GM21619 (cell line): ENCODE results near the gene FBLN5.
"Not testable (repeated sequence)": the region's sequence is repeated elsewhere in the genome, so short reads cannot be mapped to it uniquely, and the experiment has no call there.

Experiments
- ATAC-seq: cut with Tn5 transposase; IDR thresholded peaks from one replicate; pipeline ENCODE4 v1.9.1; 2021; ENCODE audit not compliant: unreplicated experiment

Gene FBLN5

DNA sequence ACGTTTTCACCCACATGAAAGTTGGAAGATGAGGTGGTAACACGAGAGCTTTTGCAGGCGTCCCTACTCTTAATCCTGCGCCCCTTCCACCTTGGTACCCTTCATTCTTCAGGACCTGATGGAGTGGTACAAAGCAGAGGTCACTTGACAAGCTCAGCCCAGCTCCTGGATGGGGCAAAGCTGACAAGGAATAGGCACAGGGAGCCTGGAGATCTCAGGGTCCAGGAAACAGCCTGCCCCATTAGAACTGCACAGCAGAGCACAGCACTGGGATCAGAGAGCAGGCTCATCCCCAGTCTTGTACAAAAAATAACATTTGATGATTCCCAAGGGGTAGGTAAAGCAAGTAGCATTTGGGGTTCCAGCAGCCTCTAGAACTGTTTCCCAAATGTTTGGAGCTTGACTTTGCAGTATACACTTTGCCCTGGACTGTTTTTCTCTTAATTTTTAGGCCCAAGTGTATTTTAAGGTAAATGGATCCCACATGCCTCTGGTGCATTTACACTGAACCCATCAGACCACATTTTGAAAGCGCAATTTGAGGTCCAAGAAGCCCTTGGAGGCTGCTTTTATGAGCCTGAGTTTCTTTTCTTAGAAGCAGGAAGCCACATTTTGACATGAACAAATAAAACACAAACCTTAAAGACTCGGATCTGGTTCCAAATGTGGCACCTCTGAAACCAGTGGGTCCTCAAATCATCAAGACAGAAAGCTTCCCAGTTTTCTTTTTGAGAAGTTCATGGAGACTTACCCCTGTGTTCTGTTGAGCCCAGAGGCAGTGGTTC, 80.8 kb downstream of the FBLN5 start:
- no peak for ATAC-seq

DNA sequence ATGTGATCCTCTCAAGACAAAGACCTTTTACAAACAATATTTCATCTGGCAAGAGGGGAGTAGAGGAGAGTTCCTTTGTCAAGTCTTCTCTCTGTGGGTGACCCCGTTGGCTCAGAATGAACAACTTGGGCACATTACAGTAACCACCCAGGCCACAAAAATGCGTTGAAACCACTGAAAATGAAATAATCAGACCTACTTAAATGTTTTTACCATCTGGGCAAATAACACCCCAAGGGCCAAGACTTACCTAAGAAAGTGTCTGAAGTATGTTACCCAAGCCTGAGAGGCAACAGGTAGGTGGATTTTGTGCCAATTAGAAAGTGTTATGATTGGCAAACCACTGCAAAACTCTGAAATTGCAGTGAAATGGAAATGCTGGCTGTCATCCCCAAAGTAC, 81.4 kb downstream of the FBLN5 start:
- no peak for ATAC-seq

DNA sequence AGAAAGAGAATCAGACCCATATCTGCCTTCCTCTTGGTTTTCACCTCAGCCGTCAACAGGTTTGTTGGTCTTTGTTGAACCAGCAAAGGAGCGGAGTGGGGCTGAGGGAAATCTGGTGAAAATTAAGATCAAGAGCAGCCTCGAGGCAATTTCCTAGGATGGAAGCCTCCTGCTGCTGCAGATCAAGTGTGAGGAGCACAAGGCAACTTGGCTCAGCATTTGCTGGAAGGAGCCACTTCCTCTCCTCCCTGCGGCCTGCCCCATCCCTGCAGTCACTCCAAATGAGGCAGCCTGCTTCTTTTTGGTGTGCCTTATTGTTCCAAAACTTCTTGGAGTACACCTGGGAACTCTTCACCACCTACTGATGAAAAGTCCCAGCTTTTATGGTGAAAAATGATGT, 85.1 kb downstream of the FBLN5 start:
- ATAC-seq = no peak

- no peak for ATAC-seq
These were observed 86.4 kb downstream of the FBLN5 start for GRCh38 chr14:91861091-91861490.

GRCh38 chr14:91860238-91860637, 87.3 kb downstream of the FBLN5 start:
- ATAC-seq = no peak

DNA sequence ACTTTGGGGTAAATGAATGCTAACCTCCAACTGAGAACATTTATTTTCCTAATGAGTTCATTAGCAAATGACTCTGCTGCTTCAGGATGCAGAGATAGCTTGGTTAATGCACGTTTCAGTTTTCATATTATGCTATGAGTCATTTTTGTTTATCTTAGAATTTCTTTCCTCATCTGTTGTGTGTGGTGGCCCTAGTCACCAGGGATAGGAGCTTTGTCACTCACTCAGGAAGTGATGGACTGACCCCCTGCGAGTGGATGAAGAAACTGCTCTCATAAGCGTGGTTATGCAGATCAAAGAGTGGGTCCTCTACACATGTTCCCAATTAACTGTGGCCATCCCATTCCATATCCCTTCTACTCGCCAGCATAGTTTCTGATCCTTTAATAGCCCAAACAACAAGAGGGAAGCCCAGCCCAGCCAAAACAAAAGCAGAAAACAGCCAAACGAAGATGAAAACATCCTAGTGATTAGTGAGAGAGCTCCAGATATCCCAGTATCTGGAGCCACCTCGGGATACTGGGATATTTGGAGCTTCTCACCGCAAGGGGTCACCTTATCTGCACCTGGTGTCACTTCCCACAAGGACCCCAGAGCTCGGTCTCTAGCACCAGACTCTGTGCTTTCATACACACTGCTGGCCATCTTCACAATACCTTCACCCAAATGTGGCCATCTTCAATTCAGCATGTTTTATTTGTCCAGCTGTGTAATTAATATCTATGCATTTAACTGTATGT, 88.8 kb downstream of the FBLN5 start:
- peak; percentile 79 for ATAC-seq

- no peak for ATAC-seq
These were observed 89.9 kb downstream of the FBLN5 start for GRCh38 chr14:91857614-91858013.

DNA sequence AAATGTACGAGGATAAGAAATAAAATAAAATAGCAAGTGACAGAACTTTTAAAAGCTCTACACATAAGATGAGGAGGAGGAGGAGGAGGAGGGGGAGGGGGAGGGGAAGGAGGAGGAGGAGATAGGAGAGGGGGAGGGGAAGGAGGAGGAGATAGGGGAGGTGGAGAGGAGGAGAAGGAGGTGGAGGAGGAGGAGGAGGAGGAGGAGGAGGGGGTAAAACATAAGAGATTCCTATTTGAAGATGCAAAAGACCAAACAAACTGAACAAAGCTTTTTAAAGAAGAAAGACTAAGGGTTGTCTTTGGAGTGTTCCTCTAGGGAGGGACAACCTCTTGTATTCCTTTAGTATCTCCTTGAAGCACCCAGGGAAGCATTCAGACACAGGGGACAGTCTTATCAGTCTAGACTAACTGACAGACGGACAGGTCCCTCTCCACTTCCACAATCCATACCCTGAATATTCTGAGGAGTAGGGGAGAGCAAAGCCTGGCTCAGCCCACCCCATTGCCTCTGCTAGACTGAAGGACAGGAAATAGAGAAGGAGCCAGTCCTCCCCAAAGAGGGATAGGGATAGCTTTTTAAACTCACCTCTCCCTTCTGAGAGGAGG, 93.1 kb downstream of the FBLN5 start:
- no peak for ATAC-seq

GRCh38 chr14:91851563-91851962, 95.9 kb downstream of the FBLN5 start:
- no peak for ATAC-seq

DNA sequence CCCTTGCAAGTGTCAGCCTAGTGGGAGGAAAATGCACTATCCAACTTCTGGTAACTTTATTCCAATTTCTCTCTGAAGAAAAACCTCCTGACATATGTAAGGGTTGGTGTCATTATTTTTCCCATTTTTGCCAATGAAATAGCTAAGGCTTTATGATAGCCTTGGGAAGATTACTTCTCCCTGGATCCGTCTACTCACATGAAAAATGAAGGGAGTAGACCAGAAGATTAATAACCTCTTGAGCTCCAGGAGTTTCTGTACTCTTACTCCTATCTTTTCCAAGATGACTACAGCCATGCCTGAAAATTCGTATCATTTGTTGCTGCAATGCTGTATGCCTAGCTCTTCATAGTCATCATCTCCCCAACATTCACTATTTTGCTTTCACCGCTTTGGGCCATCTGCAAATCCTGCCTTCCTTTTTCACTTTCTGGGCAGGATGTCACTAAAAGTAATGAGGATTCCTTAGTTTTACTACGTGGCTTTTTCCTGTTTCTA, 98.9 kb downstream of the FBLN5 start:
- no peak for ATAC-seq

DNA sequence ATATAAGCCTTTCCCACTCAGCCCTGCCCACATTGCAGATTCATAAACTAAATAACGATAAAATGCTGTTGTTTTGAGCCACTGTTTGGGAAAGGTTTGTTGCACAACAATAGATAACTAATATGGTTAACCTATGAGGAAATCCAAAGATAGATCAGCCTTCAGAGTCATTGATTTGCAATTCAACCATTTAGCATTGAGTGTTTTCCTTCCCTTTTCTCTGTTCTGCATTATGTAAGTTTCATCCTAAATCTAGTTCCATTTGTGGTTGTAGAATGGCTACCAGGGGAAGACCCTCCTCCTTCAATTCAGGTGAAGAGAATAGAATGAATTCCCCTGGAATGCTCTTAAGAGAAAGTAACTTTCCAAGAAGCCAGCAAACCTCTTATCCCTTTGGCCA, 99.8 kb downstream of the FBLN5 start:
- no peak for ATAC-seq

GRCh38 chr14:91845652-91846051, 101.8 kb downstream of the FBLN5 start:
- ATAC-seq = no peak

DNA sequence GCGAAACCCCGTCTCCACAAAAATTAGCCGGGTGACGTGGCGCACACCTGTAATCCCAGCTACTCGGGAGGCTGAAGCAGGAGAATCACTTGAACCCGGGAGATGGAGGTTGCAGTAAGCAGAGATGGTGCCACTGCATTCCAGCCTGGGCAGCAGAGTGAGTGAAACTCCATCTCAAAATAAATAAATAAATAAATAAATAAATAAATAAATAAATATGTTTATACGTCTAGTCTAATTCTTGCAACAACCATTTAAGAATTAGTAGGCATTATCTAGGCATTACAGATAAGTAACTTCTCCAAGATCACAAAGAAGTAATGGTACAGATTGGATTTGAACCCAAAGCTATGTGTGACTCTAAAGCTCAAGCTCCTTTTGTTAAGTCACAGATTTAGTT, 102.4 kb downstream of the FBLN5 start:
- not testable (repeated sequence) for ATAC-seq

- no peak for ATAC-seq
These were observed 103.5 kb downstream of the FBLN5 start for GRCh38 chr14:91844029-91844428.

DNA sequence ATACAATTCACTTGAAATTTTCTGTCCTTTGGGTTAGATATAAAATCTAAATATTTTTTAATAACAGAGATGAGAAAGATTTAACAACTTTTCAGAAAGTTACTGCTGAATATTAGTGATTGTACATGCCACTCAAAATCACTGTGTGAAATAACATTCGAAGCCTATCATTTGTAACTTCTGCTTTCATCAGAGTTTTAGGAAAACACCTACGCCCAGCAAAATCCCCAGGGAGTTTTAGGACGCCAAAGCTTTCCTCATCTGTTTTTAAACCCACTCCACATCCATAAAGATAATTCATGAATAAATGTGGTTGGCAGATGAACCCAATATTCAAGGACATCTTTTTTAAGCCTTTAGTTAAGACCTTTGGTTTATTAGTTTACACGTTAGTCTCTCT, 104.1 kb downstream of the FBLN5 start:
- no peak for ATAC-seq

DNA sequence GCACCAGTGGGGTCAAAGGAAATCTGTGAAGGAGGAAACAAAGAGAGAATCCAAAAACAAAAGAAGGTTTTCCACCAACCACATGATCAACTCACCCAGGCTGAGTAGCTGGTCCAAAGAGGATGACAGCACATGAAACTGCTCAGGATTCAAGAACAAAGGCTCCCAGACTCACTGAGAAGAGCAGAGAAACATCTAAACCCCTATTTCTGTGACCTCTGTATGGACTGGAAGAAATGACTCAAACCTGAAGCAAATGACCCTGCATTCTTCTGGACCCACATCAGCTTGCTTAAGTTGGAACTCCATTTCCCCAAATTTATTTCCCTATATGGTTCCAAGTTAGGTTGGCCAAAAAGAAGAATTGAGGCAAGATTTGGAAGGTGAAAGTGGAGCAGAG, 106.4 kb downstream of the FBLN5 start:
- ATAC-seq = no peak

GRCh38 chr14:91839749-91840148, 107.7 kb downstream of the FBLN5 start:
- no peak for ATAC-seq

DNA sequence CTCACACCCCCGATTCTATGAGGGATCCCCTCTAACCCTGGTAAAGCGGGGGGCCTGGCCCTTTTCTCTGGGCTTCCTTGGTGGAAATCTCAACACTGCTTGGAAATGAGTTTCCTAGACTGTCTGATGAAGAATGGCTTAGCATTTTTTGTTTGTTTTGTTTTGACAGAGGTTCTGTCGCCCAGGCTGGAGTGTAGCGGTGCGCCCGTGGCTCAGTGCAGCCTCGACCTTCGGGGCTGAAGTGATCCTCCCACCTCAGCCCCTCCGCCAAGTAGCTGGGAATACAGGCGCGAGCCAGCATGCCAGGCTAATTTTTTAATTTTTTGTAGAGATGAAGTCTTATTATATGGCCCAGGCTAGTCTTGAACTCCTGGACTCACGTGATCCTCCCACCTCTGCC, 110.4 kb downstream of the FBLN5 start:
- ATAC-seq = no peak

GRCh38 chr14:91835920-91836843, 111.3 kb downstream of the FBLN5 start:
- ATAC-seq = peak; percentile 59

GRCh38 chr14:91835197-91835919, 112.1 kb downstream of the FBLN5 start:
- ATAC-seq = peak; percentile 29
